Naive thymus-derived CD4-positive, alpha-beta T cell (primary cell): ENCODE data around the gene ARID5B. TPM values are rescaled to one million over a fixed set of nuclear protein-coding genes. Genes with fewer than 3 reads are reported as not detected.

Source experiments
- ATAC-seq: fragments of 150-1000 bp; cut with Tn5 transposase; 2 replicates; pipeline ENCODE4 v1.10.0; 2021; ENCODE audit warnings: mild to moderate bottlenecking, moderate library complexity
- CTCF ChIA-PET: fragments of 350-600 bp; sonication (Branson Sonifier 250); formaldehyde crosslinking; loops from one replicate; lab custom pipeline; 2021; ENCODE audit warnings: antibody characterized with exemption; lab: Charles Lee
- POLR2A ChIA-PET: fragments of 350-600 bp; sonication (Branson Sonifier 250); formaldehyde crosslinking; loops from one replicate; lab custom pipeline; 2021; ENCODE audit warnings: antibody characterized with exemption, inconsistent platforms; lab: Charles Lee
- DNase-seq, 9 donors: peaks; one replicate each; pipeline versions ENCODE4 v3.0.0 to v3.0.0-alpha.2; 2020 to 2022; ENCODE audit warnings: mixed read lengths in 1 of 9
- H3K27ac ChIP-seq: one replicate; pipeline ENCODE4 v1.7.0; 2013; ENCODE audit warnings: mild to moderate bottlenecking, low read depth, low read length, moderate library complexity
- H3K27me3 ChIP-seq, 2 donors: one replicate each; pipeline ENCODE4 v1.7.0; 2013; ENCODE audit warnings: low read length in 2 of 2, mild to moderate bottlenecking in 2 of 2, moderate library complexity in 2 of 2; ENCODE audit not compliant: control insufficient read depth in 2 of 2, insufficient read depth in 2 of 2
- H3K36me3 ChIP-seq, 3 experiments: 1 replicate in 2 of 3; 2 replicates in 1 of 3; pipeline ENCODE4 v1.7.0; 2013; ENCODE audit warnings: low read length in 3 of 3, mild to moderate bottlenecking in 3 of 3, moderate library complexity in 1 of 3; ENCODE audit not compliant: insufficient read depth in 3 of 3, control insufficient read depth in 2 of 3
- H3K4me1 ChIP-seq, 2 donors: one replicate each; pipeline ENCODE4 v1.7.0; 2013; ENCODE audit warnings: low read length in 2 of 2, mild to moderate bottlenecking in 2 of 2, moderate library complexity in 1 of 2; ENCODE audit not compliant: control insufficient read depth in 2 of 2, insufficient read depth in 2 of 2
- H3K4me3 ChIP-seq: 2 replicates; pipeline ENCODE4 v1.7.0; 2013; ENCODE audit warnings: mild to moderate bottlenecking, low read length
- H3K9me3 ChIP-seq, 3 experiments: 1 replicate in 2 of 3; 2 replicates in 1 of 3; pipeline ENCODE4 v1.7.0; 2013; ENCODE audit warnings: low read length in 3 of 3; ENCODE audit not compliant: control insufficient read depth in 2 of 3
- H3K27ac Mint-ChIP-seq, 9 donors: one replicate each; pipeline ENCODE4 v1.8.0; 2020 to 2022; ENCODE audit warnings: mixed read lengths in 9 of 9, mild to moderate bottlenecking in 8 of 9, moderate library complexity in 5 of 9, inconsistent platforms in 2 of 9
- H3K27me3 Mint-ChIP-seq, 5 donors: one replicate each; pipeline ENCODE4 v1.8.0; 2021 to 2022; ENCODE audit warnings: mixed read lengths in 5 of 5, mild to moderate bottlenecking in 1 of 5
- H3K36me3 Mint-ChIP-seq, 5 donors: one replicate each; pipeline ENCODE4 v1.8.0; 2020 to 2022; ENCODE audit warnings: mixed read lengths in 5 of 5, mild to moderate bottlenecking in 3 of 5, inconsistent platforms in 1 of 5
- H3K4me1 Mint-ChIP-seq, 7 donors: one replicate each; pipeline ENCODE4 v1.8.0; 2020 to 2022; ENCODE audit warnings: mixed read lengths in 7 of 7, mild to moderate bottlenecking in 3 of 7, inconsistent platforms in 1 of 7
- H3K4me3 Mint-ChIP-seq, 10 donors: one replicate each; pipeline ENCODE4 v1.8.0; 2020 to 2022; ENCODE audit warnings: mild to moderate bottlenecking in 10 of 10, mixed read lengths in 10 of 10, moderate library complexity in 6 of 10, inconsistent platforms in 2 of 10
- H3K9me3 Mint-ChIP-seq, 11 donors: one replicate each; pipeline ENCODE4 v1.8.0; 2020 to 2022; ENCODE audit warnings: mixed read lengths in 11 of 11, mild to moderate bottlenecking in 4 of 11, inconsistent platforms in 1 of 11, moderate library complexity in 1 of 11
- intact Hi-C, 2 donors: fragments of 100-400 bp; cut with micrococcal nuclease; formaldehyde crosslinking; loops; one replicate each; pipeline ENCODE4 v1.15.1; 2023
- polyA plus RNA-seq, 2 donors: library from polyadenylated mRNA; unstranded; fragments of 300-500 nt; fragmentation: Illumina TruSeq; gene quantifications; one replicate each; pipeline ENCODE4 v1.2.3, GENCODE V29; 2021
- total RNA-seq, 6 experiments: library from RNA in 5 of 6; stranded (reverse) in 5 of 6; gene quantifications; 1 replicate in 5 of 6; 2 replicates in 1 of 6; pipeline ENCODE4 v1.2.3 and lab custom pipeline; 2021 to 2026

Gene ARID5B
- total and polyA plus RNA-seq, 7 experiments from 2014 or later: 18.6 to 60.8 (median 47.4) TPM

DNA sequence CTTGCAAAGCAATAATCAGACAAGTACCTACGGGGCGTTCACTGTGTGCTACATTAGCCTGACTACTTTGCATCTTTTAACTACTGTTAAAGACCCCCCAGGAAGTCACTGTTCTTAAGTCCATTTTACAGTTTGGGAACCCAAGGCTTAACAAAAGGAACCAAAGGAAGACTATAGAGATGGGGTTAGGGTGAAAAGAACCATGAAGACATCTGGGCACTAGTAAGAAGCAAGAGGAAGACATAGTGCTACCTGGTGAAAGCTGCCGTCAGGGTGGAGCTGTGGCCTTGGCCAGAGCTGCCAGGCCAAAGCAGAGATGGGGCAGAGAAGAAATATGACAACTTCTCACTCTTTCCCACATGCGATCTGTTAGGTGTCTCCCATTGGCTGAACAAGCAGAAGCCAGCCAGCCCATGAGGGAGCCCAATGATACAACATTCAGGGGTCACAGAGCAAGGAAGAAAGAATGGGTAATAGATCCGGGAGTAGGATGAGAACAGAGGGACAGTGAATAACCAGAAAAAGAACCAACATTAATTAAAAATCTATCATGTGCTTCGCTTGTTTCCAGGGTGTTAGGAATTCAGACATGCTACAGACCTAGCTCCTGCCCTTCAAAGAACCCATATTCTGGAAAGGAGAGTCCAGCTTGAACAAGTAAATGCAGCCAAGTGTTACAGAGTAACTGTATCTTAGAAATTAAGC is 85.4 kb downstream of the ARID5B start:
- H3K4me1 ChIP-seq: peaks cover 18 to 20% of the 10 kb centered on the region in 2 donors
- no peaks in the 10 kb centered on the region for H3K27me3 ChIP-seq
- DNase-seq (no peak), ATAC-seq (no peak)
- CTCF ChIA-PET: no interaction called here
- POLR2A ChIA-PET: interaction anchor here (0.7 to 1.3 kb wide), 2 partner anchors 11 to 84 kb away, joined by 3 read pairs; no protein-coding TSS in a partner anchor
- Mint-ChIP-seq H3K27me3 (no peaks in the 10 kb centered on the region), H3K4me1 (peaks cover 41 to 80% (median 67%) of the 10 kb centered on the region in 7 donors), H3K27ac (peak overlapping the region; percentile 71 to 98 (median 78)), H3K4me3 (peak overlapping the region in 7 of 10 donors; percentile 1 to 66 (median 17)), H3K36me3 (peaks cover 0 to 48% (median 8%) of the 10 kb centered on the region in 5 donors), H3K9me3 (no peaks in the 10 kb centered on the region)
- peak overlapping the region; percentile 30 for H3K27ac ChIP-seq
- intact Hi-C loops: loop anchor here in 1 of 2 donors (5.0 kb wide), 1 partner anchor 700 kb away; no protein-coding TSS in a partner anchor
- H3K4me3 ChIP-seq: no peak overlapping the region
- no peaks in the 10 kb centered on the region for H3K36me3 ChIP-seq
- H3K9me3 ChIP-seq: no peaks in the 10 kb centered on the region

DNA sequence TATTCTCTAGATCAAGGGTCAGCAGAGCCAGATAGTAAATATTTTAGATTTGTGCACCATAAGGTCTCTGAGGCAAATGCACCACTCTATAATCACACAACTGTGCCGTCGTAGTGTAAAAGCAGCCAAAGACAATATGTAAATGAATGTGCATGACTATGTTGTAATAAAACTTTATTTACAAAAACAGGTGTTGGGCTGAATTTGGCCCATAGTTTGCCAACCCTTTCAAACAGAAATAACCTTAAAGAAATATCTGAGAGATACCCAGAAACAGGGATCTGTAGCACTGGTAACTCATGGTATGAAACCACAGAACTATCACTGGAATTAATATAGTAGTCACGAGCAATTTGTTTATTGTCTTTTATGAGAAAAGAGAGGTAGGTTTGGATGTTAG is 86.0 kb downstream of the ARID5B start:
- H3K27me3 ChIP-seq: no peaks in the 10 kb centered on the region
- ChIA-PET CTCF (no interaction called here), POLR2A (interaction anchor here (1.3 kb wide), 1 partner anchor 84 kb away, joined by 3 read pairs; no protein-coding TSS in a partner anchor)
- H3K9me3 ChIP-seq: no peaks in the 10 kb centered on the region
- Mint-ChIP-seq H3K36me3 (peaks cover 0 to 50% (median 8%) of the 10 kb centered on the region in 5 donors), H3K27ac (peak overlapping the region; percentile 38 to 98 (median 80)), H3K9me3 (no peaks in the 10 kb centered on the region), H3K4me1 (peaks cover 41 to 81% (median 73%) of the 10 kb centered on the region in 7 donors), H3K27me3 (no peaks in the 10 kb centered on the region), H3K4me3 (peak overlapping the region in 9 of 10 donors; percentile 8 to 86 (median 63))
- intact Hi-C loops: loop anchor here in 1 of 2 donors (5.0 kb wide), 1 partner anchor 700 kb away; no protein-coding TSS in a partner anchor
- no peak overlapping the region for H3K4me3 ChIP-seq
- peaks cover 24 to 26% of the 10 kb centered on the region in 2 donors for H3K4me1 ChIP-seq
- DNase-seq (no peak), ATAC-seq (peak; percentile 6)
- no peaks in the 10 kb centered on the region for H3K36me3 ChIP-seq
- H3K27ac ChIP-seq: peak overlapping the region; percentile 30

DNA sequence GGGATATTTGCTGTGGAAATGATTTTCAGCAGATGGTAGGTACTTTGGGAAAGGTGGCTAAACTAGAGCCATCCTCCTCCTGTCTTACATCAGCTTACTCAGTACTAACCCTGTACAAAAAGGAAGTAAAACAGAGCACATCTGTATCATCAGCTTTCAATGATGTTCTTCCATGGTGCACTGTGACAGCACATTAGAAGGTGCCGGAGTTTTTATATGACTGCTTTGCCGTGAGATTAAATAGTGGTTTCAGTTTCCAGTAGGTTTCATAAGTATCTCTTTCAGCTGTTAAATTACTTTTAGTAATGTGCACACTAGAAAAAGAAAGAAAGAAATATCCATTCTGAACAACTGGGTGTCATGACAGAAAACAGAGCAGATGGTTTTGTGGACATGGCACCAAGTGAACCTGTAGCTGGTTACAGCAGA is 86.5 kb downstream of the ARID5B start:
- peak overlapping the region; percentile 64 to 98 (median 80) for H3K27ac Mint-ChIP-seq
- Histone ChIP-seq H3K27me3 (no peaks in the 10 kb centered on the region), H3K27ac (peak overlapping the region; percentile 30), H3K9me3 (no peaks in the 10 kb centered on the region), H3K4me1 (peaks cover 25 to 27% of the 10 kb centered on the region in 2 donors), H3K36me3 (no peaks in the 10 kb centered on the region), H3K4me3 (no peak overlapping the region)
- H3K27me3 Mint-ChIP-seq: no peaks in the 10 kb centered on the region
- DNase-seq (peak in 7 of 9 donors; percentile 3 to 49 (median 21)), ATAC-seq (peak; percentile 78)
- CTCF ChIA-PET: interaction anchor here (1.0 to 1.8 kb wide), 2 partner anchors 85 to 257 kb away, joined by 3 to 8 read pairs; no protein-coding TSS in a partner anchor
- peaks cover 43 to 79% (median 76%) of the 10 kb centered on the region in 7 donors for H3K4me1 Mint-ChIP-seq
- H3K36me3 Mint-ChIP-seq: peaks cover 0 to 47% (median 8%) of the 10 kb centered on the region in 5 donors
- POLR2A ChIA-PET: interaction anchor here (1.1 kb wide), 1 partner anchor 50 kb away, joined by 3 read pairs; no protein-coding TSS in a partner anchor
- H3K9me3 Mint-ChIP-seq: peaks cover 0 to under 1% (median 0%) of the 10 kb centered on the region in 11 donors
- peak overlapping the region; percentile 8 to 86 (median 62) for H3K4me3 Mint-ChIP-seq
- intact Hi-C loops: loop anchor here in 1 of 2 donors (1.0 to 5.0 kb wide), 4 partner anchors 45 to 701 kb away; partner anchors contain the start of gene ARID5B

DNA sequence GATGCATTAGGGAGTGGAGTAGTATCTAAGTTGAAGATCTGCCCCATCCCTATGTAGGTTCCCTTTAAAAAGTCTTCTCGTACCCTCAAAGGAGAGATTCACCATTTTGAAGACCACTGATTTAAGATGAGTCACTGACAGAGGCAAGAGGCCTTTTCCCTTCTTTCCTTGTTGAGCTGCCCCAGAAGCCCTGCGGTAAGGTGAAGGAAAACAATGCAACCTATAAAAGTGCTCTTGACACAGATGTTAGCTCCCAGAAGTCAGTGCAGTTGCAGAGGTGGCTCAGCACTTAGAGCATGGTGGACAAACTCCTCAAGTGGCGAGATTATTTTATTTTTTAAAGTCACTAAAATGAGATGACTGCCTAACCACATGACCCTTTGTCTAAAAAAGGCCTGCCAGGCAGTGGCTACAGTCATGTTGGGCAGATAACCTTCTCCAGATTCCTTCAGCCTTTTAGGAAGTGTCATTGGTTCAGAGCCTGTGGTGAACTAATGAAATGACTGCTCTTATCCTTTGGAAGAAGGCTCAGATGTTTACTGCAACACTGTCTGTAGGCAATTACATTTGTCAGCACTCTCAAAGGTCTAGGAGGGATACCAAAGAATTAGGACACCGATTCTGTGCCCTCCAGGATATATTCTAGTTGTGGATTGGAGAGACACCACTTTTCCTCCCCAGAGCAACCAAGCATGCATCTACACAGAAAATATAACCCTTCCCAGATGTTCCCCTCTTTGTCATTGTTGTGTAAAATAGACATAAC is 88.7 kb downstream of the ARID5B start:
- no peaks in the 10 kb centered on the region for H3K9me3 ChIP-seq
- ATAC-seq: no peak
- Mint-ChIP-seq H3K36me3 (peaks cover 0 to 41% (median 5%) of the 10 kb centered on the region in 5 donors), H3K9me3 (peaks cover 0 to 3% (median 0%) of the 10 kb centered on the region in 11 donors), H3K27me3 (no peaks in the 10 kb centered on the region), H3K4me3 (peak overlapping the region in 1 of 10 donors; percentile 18), H3K27ac (peak overlapping the region; percentile 10 to 96 (median 72)), H3K4me1 (peaks cover 54 to 89% (median 79%) of the 10 kb centered on the region in 7 donors)
- no peaks in the 10 kb centered on the region for H3K36me3 ChIP-seq
- no peak overlapping the region for H3K27ac ChIP-seq
- ChIA-PET CTCF (no interaction called here), POLR2A (no interaction called here)
- peaks cover 46 to 47% of the 10 kb centered on the region in 2 donors for H3K4me1 ChIP-seq
- intact Hi-C loops: loop anchor here (5.0 kb wide), 4 partner anchors 192 to 1277 kb away; no protein-coding TSS in a partner anchor
- H3K4me3 ChIP-seq: no peak overlapping the region
- no peaks in the 10 kb centered on the region for H3K27me3 ChIP-seq
- DNase-seq: no peak

- Mint-ChIP-seq H3K36me3 (peaks cover 0 to 40% (median 2%) of the 10 kb centered on the region in 5 donors), H3K9me3 (peaks cover 0 to 3% (median 0%) of the 10 kb centered on the region in 11 donors), H3K27ac (peak overlapping the region in 8 of 9 donors; percentile 2 to 96 (median 92)), H3K4me3 (peak overlapping the region in 1 of 10 donors; percentile 7), H3K4me1 (peaks cover 48 to 89% (median 79%) of the 10 kb centered on the region in 7 donors), H3K27me3 (no peaks in the 10 kb centered on the region)
- no peak for ATAC-seq
- no peak overlapping the region for H3K27ac ChIP-seq
- no peaks in the 10 kb centered on the region for H3K36me3 ChIP-seq
- H3K9me3 ChIP-seq: no peaks in the 10 kb centered on the region
- DNase-seq: no peak
- POLR2A ChIA-PET: no interaction called here
- H3K4me3 ChIP-seq: no peak overlapping the region
- peaks cover 46 to 48% of the 10 kb centered on the region in 2 donors for H3K4me1 ChIP-seq
- intact Hi-C loops: loop anchor here (5.0 kb wide), 3 partner anchors 192 to 1277 kb away; no protein-coding TSS in a partner anchor
- H3K27me3 ChIP-seq: no peaks in the 10 kb centered on the region
- CTCF ChIA-PET: interaction anchor here (1.1 kb wide), 1 partner anchor 91 kb away, joined by 3 read pairs; no protein-coding TSS in a partner anchor
These were observed 89.2 kb downstream of the ARID5B start for GRCh38 chr10:61990761-61991135.

GRCh38 chr10:61991166-61991565 is 89.7 kb downstream of the ARID5B start:
- Histone ChIP-seq H3K4me3 (no peak overlapping the region), H3K4me1 (peaks cover 46 to 48% of the 10 kb centered on the region in 2 donors), H3K36me3 (no peaks in the 10 kb centered on the region), H3K27ac (no peak overlapping the region), H3K9me3 (no peaks in the 10 kb centered on the region), H3K27me3 (no peaks in the 10 kb centered on the region)
- no peaks in the 10 kb centered on the region for H3K27me3 Mint-ChIP-seq
- CTCF ChIA-PET: interaction anchor here (1.1 kb wide), 1 partner anchor 92 kb away, joined by 3 read pairs; no protein-coding TSS in a partner anchor
- ATAC-seq: no peak
- intact Hi-C loops: loop anchor here (5.0 kb wide), 3 partner anchors 191 to 1276 kb away; no protein-coding TSS in a partner anchor
- H3K36me3 Mint-ChIP-seq: peaks cover 0 to 42% (median 4%) of the 10 kb centered on the region in 5 donors
- peak overlapping the region; percentile 34 to 96 (median 91) for H3K27ac Mint-ChIP-seq
- peaks cover 46 to 88% (median 77%) of the 10 kb centered on the region in 7 donors for H3K4me1 Mint-ChIP-seq
- no peak for DNase-seq
- POLR2A ChIA-PET: no interaction called here
- H3K4me3 Mint-ChIP-seq: peak overlapping the region in 3 of 10 donors; percentile 39 to 56 (median 44)
- H3K9me3 Mint-ChIP-seq: peaks cover 0 to 3% (median 0%) of the 10 kb centered on the region in 11 donors
